Measurements from ENCODE around the gene DSE. TPM values are rescaled to one million over a fixed set of nuclear protein-coding genes. Genes with fewer than 3 reads are reported as not detected.

DSE gene
- total RNA-seq, 1 experiment from 2014 or later: 43.3 TPM

- no peak overlapping the region for H2AFZ ChIP-seq
- no TSS peak for BruUV-seq (replicated peaks)
- peak overlapping the region; percentile 7; the same call in 1 of the 2 replicates for H3K27ac ChIP-seq
- intact Hi-C loops (cut with micrococcal nuclease; ENCODE audit: unreplicated experiment): no loop called here
- no peaks in the 10 kb centered on the region for H3K9me2 ChIP-seq (ENCODE audit: insufficient read depth)
- H3K4me1 ChIP-seq (replicated peaks; ENCODE audit: insufficient read depth): peaks cover 26% of the 10 kb centered on the region
- H3K27me3 ChIP-seq (ENCODE audit: insufficient read depth, low read depth): no peaks in the 10 kb centered on the region
- H3F3A ChIP-seq (ENCODE audit: insufficient read depth, low read depth): 0 out of 2 replicates have a peak, but pooled peaks cover 11% of the 10 kb centered on the region
- peak in 1 of 2 experiments; percentile 69 for DNase-seq
- H3K4me2 ChIP-seq: peak overlapping the region; percentile 44
- no peaks in the 10 kb centered on the region for H3K36me3 ChIP-seq (ENCODE audit: low read depth)
- TF ChIP-seq EZH2 (IDR thresholded peaks at IDR 0.05; ENCODE audit: low read depth) (no peak), CTCF (conservative IDR thresholded peaks at IDR 0.05) (no peak)
- no peaks in the 10 kb centered on the region for H4K20me1 ChIP-seq (ENCODE audit: insufficient read depth)
- H3K79me2 ChIP-seq (ENCODE audit: low read depth): no peaks in the 10 kb centered on the region
- CTCF ChIA-PET: no interaction called here
- H3K4me3 ChIP-seq: no peak overlapping the region
- POLR2A ChIA-PET (ENCODE audit: unreplicated experiment): interaction anchor here (0.6 kb wide), 1 partner anchor 76 kb away, joined by 7 read pairs; no protein-coding TSS in a partner anchor
- no peaks in the 10 kb centered on the region for H3K9me3 ChIP-seq (ENCODE audit: insufficient read depth, low read depth)
These were observed 76.8 kb downstream of the DSE start for GRCh38 chr6:116447496-116448011.

- intact Hi-C loops (cut with micrococcal nuclease; ENCODE audit: unreplicated experiment): no loop called here
- H3K27me3 ChIP-seq (ENCODE audit: insufficient read depth, low read depth): no peaks in the 10 kb centered on the region
- no peaks in the 10 kb centered on the region for H3K36me3 ChIP-seq (ENCODE audit: low read depth)
These were observed 78.8 kb downstream of the DSE start for GRCh38 chr6:116449565-116449964.

GRCh38 chr6:116450185-116450710, 79.5 kb downstream of the DSE start:
- Histone ChIP-seq H3K79me2 (ENCODE audit: low read depth) (no peaks in the 10 kb centered on the region), H3K4me3 (no peak overlapping the region), H3K36me3 (ENCODE audit: low read depth) (no peaks in the 10 kb centered on the region), H3F3A (ENCODE audit: insufficient read depth, low read depth) (0 out of 2 replicates have a peak, but pooled peaks cover 11% of the 10 kb centered on the region), H2AFZ (no peak overlapping the region), H3K4me2 (no peak overlapping the region), H3K9me2 (ENCODE audit: insufficient read depth) (no peaks in the 10 kb centered on the region), H3K4me1 (replicated peaks; ENCODE audit: insufficient read depth) (peaks cover 26% of the 10 kb centered on the region), H3K27ac (no peak overlapping the region), H4K20me1 (ENCODE audit: insufficient read depth) (no peaks in the 10 kb centered on the region), H3K27me3 (ENCODE audit: insufficient read depth, low read depth) (no peaks in the 10 kb centered on the region), H3K9me3 (ENCODE audit: insufficient read depth, low read depth) (no peaks in the 10 kb centered on the region)
- no TSS peak for BruUV-seq (replicated peaks)
- CTCF ChIA-PET: no interaction called here
- intact Hi-C loops (cut with micrococcal nuclease; ENCODE audit: unreplicated experiment): no loop called here
- no peak for TF ChIP-seq EZH2 (IDR thresholded peaks at IDR 0.05; ENCODE audit: low read depth)
- TF ChIP-seq CTCF (conservative IDR thresholded peaks at IDR 0.05): no peak
- POLR2A ChIA-PET (ENCODE audit: unreplicated experiment): no interaction called here
- DNase-seq: no peak

More at GRCh38 chr6:116449565-116449964, 78.8 kb downstream of the DSE start:
- BruUV-seq (replicated peaks): no TSS peak
- H2AFZ ChIP-seq: no peak overlapping the region
- H4K20me1 ChIP-seq (ENCODE audit: insufficient read depth): no peaks in the 10 kb centered on the region
- no peak overlapping the region for H3K4me2 ChIP-seq
- H3K9me3 ChIP-seq (ENCODE audit: insufficient read depth, low read depth): no peaks in the 10 kb centered on the region
- 0 out of 2 replicates have a peak, but pooled peaks cover 11% of the 10 kb centered on the region for H3F3A ChIP-seq (ENCODE audit: insufficient read depth, low read depth)
- no peak for DNase-seq
- ChIA-PET POLR2A (ENCODE audit: unreplicated experiment) (no interaction called here), CTCF (no interaction called here)
- H3K4me1 ChIP-seq (replicated peaks; ENCODE audit: insufficient read depth): peaks cover 26% of the 10 kb centered on the region
- TF ChIP-seq CTCF (conservative IDR thresholded peaks at IDR 0.05) (no peak), EZH2 (IDR thresholded peaks at IDR 0.05; ENCODE audit: low read depth) (no peak)
- no peak overlapping the region for H3K4me3 ChIP-seq
- H3K9me2 ChIP-seq (ENCODE audit: insufficient read depth): no peaks in the 10 kb centered on the region
- no peak overlapping the region for H3K27ac ChIP-seq
- H3K79me2 ChIP-seq (ENCODE audit: low read depth): no peaks in the 10 kb centered on the region

Measured in PC-9 (cell line).